Testis (tissue), 3 donors: ENCODE data around the gene ALPK3. TPM values are rescaled to one million over a fixed set of nuclear protein-coding genes. Genes with fewer than 3 reads are reported as not detected.

ENCODE experiments used
- DNase-seq: peaks from one replicate; pipeline ENCODE4 v3.0.0-alpha.2; 2019
- H3K27ac ChIP-seq, 2 donors: fragments of 200-600 bp; sonication (generic); one replicate each; pipeline ENCODE4 v1.5.1; 2019
- H3K27me3 ChIP-seq: fragments of 200-600 bp; sonication (generic); one replicate; pipeline ENCODE4 v1.5.1; 2019
- H3K36me3 ChIP-seq: fragments of 200-600 bp; sonication (generic); one replicate; pipeline ENCODE4 v1.5.1; 2017; ENCODE audit warnings: low read depth; ENCODE audit errors: missing control alignments
- H3K4me1 ChIP-seq: fragments of 200-600 bp; sonication (generic); one replicate; pipeline ENCODE4 v1.5.1; 2019
- H3K4me3 ChIP-seq, 2 donors: fragments of 200-600 bp; sonication (generic); one replicate each; pipeline ENCODE4 v1.5.1; 2017 to 2019
- H3K9me3 ChIP-seq: fragments of 200-600 bp; sonication (generic); one replicate; pipeline ENCODE4 v1.5.1; 2017
- POLR2A ChIP-seq: fragments of 450-650 bp; IDR thresholded peaks from one replicate; pipeline ENCODE4 v1.6.1; 2017; ENCODE audit warnings: antibody characterized with exemption, mild to moderate bottlenecking, moderate library complexity
- WGBS, 2 donors: methylation state at CpG; one replicate each; pipeline ENCODE4 v1.1.5; 2018; 5-methylcytosine and 5-hydroxymethylcytosine counted together
- intact Hi-C: fragments of 100-400 bp; cut with DNase I; formaldehyde crosslinking; loops from one replicate; pipeline ENCODE4 v1.15.1; 2023; ENCODE audit warnings: low total_unique reads
- polyA plus RNA-seq: library from polyadenylated mRNA; stranded (reverse); fragments of 350-450 nt; fragmentation: Illumina TruSeq; extraction: RNeasy Lipid Tissue Mini Kit (QIAGEN cat#74804); gene quantifications from one replicate; pipeline ENCODE4 v1.2.3, GENCODE V29; 2014; ENCODE audit warnings: low read depth, low replicate concordance; ENCODE audit not compliant: insufficient read depth
- total RNA-seq, 2 donors: library from RNA; depleted of rRNA; stranded (reverse); fragments of >200 nt; gene quantifications; one replicate each; pipeline ENCODE4 v1.2.3, GENCODE V29; 2016
- TF ChIP-seq, protein P1 (sequence below), 3 experiments: fragments of 450-650 bp in 2 of 3; fragments of 200-600 bp in 1 of 3; sonication (generic) in 1 of 3; IDR thresholded peaks; one replicate each; pipeline ENCODE4 v1.5.1; 2016 to 2019; ENCODE audit warnings: antibody characterized with exemption in 3 of 3, mild to moderate bottlenecking in 2 of 3, moderate library complexity in 1 of 3

ALPK3 gene
- total and polyA plus RNA-seq, 3 donors from 2014 or later: 3.0 to 5.0 (median 4.1) TPM

DNA sequence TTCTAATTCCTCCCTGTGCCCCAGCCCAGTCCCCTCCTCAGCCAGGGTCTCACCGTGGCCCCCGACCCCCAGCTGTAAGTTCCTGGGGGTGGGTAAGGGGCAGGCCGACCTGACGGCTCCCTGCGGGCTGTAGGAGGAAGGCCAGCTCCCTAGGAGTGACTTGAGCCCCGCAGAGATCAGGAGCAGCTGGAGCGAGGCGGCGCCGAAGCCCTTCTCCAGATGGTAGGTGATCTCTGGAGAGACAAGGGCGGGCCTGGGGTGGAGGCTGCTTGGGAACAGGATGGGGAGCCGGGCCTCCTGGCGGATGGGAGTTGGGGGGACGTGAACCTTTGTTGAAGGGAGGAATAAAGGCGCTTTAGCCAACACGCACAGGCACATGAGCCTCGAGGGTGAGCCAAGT is 71.5 kb downstream of the ALPK3 start:
- Histone ChIP-seq H3K4me1 (peaks cover 7% of the 10 kb centered on the region), H3K4me3 (no peak overlapping the region), H3K9me3 (no peaks in the 10 kb centered on the region), H3K27ac (no peak overlapping the region), H3K36me3 (no peaks in the 10 kb centered on the region), H3K27me3 (no peaks in the 10 kb centered on the region)
- intact Hi-C loops: no loop called here
- WGBS, 2 donors: 81 to 91% methylated on average over 11 to 16 of the region's 17 CpGs
- DNase-seq: no peak
- TF ChIP-seq POLR2A: no peak
- TF ChIP-seq, protein P1, sequence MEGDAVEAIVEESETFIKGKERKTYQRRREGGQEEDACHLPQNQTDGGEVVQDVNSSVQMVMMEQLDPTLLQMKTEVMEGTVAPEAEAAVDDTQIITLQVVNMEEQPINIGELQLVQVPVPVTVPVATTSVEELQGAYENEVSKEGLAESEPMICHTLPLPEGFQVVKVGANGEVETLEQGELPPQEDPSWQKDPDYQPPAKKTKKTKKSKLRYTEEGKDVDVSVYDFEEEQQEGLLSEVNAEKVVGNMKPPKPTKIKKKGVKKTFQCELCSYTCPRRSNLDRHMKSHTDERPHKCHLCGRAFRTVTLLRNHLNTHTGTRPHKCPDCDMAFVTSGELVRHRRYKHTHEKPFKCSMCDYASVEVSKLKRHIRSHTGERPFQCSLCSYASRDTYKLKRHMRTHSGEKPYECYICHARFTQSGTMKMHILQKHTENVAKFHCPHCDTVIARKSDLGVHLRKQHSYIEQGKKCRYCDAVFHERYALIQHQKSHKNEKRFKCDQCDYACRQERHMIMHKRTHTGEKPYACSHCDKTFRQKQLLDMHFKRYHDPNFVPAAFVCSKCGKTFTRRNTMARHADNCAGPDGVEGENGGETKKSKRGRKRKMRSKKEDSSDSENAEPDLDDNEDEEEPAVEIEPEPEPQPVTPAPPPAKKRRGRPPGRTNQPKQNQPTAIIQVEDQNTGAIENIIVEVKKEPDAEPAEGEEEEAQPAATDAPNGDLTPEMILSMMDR (IDR thresholded peaks at IDR 0.05): no peak

- intact Hi-C loops: no loop called here
- TF ChIP-seq, protein P1 (IDR thresholded peaks at IDR 0.05): no peak
- no peak for TF ChIP-seq POLR2A
Observed at GRCh38 chr15:84889313-84889990, 72.3 kb downstream of the ALPK3 start.

GRCh38 chr15:84889991-84890669 is 73.0 kb downstream of the ALPK3 start:
- no peak overlapping the region for H3K27ac ChIP-seq
- H3K9me3 ChIP-seq: no peaks in the 10 kb centered on the region
- intact Hi-C loops: no loop called here
- no peak for DNase-seq
- H3K4me3 ChIP-seq: no peak overlapping the region
- no peaks in the 10 kb centered on the region for H3K27me3 ChIP-seq
- WGBS, 2 donors: 93% methylated on average over 4 to 6 of the region's 6 CpGs
- peaks cover 7% of the 10 kb centered on the region for H3K4me1 ChIP-seq
- no peaks in the 10 kb centered on the region for H3K36me3 ChIP-seq
- TF ChIP-seq POLR2A: no peak
- TF ChIP-seq, protein P1 (IDR thresholded peaks at IDR 0.05): no peak

More at GRCh38 chr15:84889313-84889990, 72.3 kb downstream of the ALPK3 start:
- no peaks in the 10 kb centered on the region for H3K36me3 ChIP-seq
- no peak overlapping the region for H3K27ac ChIP-seq
- 74 to 77% methylated on average over 8 of the region's 8 CpGs for WGBS, 2 donors
- DNase-seq: no peak
- H3K4me3 ChIP-seq: no peak overlapping the region
- H3K4me1 ChIP-seq: peaks cover 7% of the 10 kb centered on the region
- no peaks in the 10 kb centered on the region for H3K9me3 ChIP-seq
- no peaks in the 10 kb centered on the region for H3K27me3 ChIP-seq

DNA sequence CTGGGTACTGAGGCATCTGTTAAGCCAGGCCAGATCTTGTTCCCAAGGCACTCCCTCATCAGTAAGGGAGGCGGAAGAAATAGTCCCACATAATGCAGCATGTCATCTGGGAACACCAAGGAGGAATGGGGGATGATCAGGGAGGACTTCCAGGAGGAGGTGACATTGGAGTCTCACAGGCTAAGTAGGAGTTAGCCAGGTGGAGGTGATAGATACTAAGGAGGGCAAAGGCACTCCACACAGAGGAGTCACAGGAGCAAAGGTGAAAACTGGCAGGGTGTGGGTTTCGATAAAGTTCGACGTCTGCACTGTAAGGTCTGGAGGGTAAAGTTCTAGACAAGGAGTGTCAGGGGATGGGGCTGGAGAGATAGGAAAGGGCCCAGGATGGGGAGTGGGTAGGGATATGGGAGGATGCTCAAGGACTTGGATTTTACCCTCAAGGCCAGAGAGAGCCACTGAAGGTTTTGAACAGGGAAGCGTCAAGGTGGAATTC is 73.6 kb downstream of the ALPK3 start:
- no peak overlapping the region for H3K4me3 ChIP-seq

More for the DNA sequence above, 73.6 kb downstream of the ALPK3 start:
- Histone ChIP-seq H3K4me1 (peaks cover 7% of the 10 kb centered on the region), H3K27me3 (no peaks in the 10 kb centered on the region), H3K9me3 (no peaks in the 10 kb centered on the region), H3K36me3 (no peaks in the 10 kb centered on the region), H3K27ac (no peak overlapping the region)
- WGBS, 2 donors: 80% methylated on average over 5 of the region's 5 CpGs
- intact Hi-C loops: no loop called here
- TF ChIP-seq POLR2A: no peak
- TF ChIP-seq, protein P1 (IDR thresholded peaks at IDR 0.05): no peak
- no peak for DNase-seq
